D721Med (cell line): ENCODE data around the gene RND3.
A peak's percentile ranks its signal among the peaks of the same experiment; 100 is the strongest.

Experiments
- DNase-seq: peaks from one replicate; pipeline ENCODE4 v3.0.0; 2011; ENCODE audit warnings: low spot score; ENCODE audit not compliant: insufficient read length
- FAIRE-seq: peaks from 2 replicates; lab custom pipeline; 2011; peaks lifted over from hg19 to GRCh38; lab: Jason Lieb, UNC
- TF ChIP-seq, protein P1 (sequence below): IDR thresholded peaks from 2 replicates; pipeline ENCODE4 v1.5.1; 2012; ENCODE audit warnings: mild to moderate bottlenecking, control low read depth; ENCODE audit not compliant: insufficient read depth; ENCODE audit errors: missing control alignments

Gene RND3

DNA sequence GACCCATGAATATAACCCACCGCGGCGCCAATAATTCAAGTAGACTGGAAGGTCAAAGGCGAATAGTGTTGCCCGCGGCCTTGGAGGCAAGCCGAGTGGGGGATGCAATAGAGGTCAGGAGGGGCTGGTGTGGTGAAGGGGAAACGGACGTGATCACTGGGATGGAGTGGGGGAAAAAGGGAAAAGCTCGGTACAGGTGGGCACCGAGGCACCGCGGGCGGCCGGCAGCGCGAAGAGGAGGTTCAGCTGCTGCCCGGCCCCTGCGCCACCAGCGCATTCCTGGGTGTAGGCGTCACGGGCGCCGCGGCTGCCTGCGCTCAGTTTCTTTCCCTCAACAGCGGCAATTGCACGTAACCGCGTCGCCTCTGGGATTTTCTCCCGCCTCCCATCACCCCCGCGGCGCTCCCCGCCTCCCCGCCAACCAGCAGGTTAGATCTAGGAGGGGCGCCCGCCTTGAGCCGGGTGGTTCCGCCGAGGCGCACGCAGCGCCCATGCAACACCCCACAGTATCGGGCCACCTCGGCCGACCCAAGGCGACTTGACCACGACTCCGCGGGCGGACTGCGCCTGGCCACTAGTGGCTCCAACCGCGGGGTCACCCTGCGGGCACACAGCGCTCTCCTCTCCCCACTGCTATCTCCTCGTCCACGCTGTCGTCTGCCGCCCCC, 1.5 kb downstream of the RND3 start:
- no peak for FAIRE-seq
- no peak for DNase-seq
- TF ChIP-seq, protein P1, sequence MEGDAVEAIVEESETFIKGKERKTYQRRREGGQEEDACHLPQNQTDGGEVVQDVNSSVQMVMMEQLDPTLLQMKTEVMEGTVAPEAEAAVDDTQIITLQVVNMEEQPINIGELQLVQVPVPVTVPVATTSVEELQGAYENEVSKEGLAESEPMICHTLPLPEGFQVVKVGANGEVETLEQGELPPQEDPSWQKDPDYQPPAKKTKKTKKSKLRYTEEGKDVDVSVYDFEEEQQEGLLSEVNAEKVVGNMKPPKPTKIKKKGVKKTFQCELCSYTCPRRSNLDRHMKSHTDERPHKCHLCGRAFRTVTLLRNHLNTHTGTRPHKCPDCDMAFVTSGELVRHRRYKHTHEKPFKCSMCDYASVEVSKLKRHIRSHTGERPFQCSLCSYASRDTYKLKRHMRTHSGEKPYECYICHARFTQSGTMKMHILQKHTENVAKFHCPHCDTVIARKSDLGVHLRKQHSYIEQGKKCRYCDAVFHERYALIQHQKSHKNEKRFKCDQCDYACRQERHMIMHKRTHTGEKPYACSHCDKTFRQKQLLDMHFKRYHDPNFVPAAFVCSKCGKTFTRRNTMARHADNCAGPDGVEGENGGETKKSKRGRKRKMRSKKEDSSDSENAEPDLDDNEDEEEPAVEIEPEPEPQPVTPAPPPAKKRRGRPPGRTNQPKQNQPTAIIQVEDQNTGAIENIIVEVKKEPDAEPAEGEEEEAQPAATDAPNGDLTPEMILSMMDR = no peak

DNA sequence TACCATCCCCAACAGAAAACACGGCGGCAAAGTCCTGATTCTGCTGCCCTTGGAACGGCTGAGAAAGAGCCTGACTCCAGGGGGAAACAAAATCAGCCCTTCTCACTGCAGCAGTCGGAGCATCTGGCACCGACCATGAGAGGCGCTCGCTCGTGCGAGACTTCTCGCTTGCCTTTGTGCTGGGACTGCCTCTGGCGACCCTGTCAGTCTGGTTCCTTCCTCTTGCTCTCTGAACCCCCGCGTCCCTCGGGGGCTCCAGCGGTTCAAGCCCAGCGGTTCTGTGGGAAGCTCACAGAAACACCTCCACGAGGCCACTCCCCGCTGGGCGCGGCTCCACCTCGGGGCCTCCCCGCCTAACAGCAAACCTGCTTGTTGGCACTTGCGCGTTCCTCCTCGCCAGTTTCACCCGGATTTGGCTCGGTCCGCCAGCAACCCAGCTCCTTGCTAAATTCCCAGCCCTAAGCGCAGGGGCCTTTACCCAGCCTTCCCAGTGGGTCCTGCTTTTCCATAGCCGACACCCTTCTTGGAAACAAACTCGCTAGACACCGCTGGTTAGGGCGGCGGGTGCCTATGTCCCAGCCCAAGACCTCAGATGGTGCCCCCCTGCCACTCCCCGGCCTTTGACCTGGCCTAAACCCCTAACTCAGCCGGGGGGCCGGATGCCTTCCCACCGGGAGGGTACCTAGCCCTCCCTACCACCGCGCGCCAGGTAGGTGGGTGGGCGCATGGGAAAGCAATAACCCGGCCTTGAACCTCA, 2.2 kb downstream of the RND3 start:
- DNase-seq (peak; percentile 27), FAIRE-seq (no peak)
- TF ChIP-seq, protein P1 = no peak

DNA sequence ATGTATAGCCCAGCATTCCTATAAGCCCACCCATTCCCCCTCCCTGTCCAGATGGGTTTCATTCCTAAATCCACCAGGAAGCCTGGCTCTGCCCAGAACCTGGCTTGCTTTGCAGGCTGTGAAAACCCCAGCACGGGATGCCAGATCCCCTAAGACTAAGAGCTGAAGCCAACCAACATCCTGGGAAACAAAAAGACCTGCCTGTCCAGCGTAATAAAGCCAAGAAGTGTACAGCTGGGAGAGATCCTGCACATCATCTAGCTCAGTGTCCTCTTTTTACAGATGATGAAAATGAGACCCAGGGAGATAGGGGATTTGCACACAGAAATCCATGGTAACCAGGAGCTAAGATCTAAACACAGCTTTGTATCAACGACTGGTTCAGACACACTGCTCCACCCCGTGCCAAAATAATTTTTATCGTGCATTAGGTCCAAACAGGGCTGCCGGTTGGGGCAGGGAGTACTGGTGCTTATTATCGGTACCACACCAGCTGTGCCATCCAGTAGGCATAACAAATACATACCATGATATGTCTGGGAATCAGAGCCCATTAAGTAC, 2.9 kb downstream of the RND3 start:
- FAIRE-seq (no peak), DNase-seq (no peak)
- TF ChIP-seq, protein P1 = no peak

DNA sequence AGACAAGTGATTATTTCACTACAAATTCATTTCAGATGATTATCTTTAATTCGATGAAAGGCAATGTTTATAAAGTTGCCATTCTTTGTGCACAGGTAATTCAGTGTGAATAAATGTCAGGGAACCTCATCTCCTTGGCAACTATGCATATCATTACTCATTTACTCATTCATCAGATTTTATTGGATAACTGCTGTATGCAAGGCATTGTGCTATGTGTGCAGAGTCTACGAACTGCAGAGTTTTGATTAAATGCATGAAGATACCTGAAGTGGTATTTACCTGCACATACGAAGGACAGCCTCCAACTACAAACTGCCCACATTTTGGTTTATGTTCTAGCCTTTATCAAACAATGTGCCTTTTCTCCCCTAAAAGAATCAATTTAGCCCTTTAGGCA, 3.5 kb downstream of the RND3 start:
- no peak for FAIRE-seq
- TF ChIP-seq, protein P1 = no peak

DNA sequence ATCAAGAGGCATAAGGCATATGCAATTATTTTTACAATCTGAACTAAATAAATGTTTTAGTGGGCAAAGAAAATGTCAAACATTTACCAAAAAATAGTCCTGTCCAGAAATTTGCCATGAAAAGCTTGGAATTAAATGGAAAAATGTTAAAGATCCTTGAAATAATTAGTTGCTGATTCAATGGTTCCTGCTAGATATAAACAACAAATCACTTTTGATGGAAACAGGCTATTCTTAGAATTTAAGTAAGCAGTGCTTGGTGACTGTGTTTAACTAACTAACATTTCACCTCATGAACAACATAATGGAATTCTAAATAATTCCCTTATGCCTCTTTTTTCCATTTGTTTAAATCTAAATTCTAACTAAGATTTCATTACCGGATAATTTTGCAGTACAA, 3.9 kb downstream of the RND3 start:
- no peak for DNase-seq
- TF ChIP-seq, protein P1 = no peak
- FAIRE-seq = no peak

More for the DNA sequence above, 3.5 kb downstream of the RND3 start:
- no peak for DNase-seq

DNA sequence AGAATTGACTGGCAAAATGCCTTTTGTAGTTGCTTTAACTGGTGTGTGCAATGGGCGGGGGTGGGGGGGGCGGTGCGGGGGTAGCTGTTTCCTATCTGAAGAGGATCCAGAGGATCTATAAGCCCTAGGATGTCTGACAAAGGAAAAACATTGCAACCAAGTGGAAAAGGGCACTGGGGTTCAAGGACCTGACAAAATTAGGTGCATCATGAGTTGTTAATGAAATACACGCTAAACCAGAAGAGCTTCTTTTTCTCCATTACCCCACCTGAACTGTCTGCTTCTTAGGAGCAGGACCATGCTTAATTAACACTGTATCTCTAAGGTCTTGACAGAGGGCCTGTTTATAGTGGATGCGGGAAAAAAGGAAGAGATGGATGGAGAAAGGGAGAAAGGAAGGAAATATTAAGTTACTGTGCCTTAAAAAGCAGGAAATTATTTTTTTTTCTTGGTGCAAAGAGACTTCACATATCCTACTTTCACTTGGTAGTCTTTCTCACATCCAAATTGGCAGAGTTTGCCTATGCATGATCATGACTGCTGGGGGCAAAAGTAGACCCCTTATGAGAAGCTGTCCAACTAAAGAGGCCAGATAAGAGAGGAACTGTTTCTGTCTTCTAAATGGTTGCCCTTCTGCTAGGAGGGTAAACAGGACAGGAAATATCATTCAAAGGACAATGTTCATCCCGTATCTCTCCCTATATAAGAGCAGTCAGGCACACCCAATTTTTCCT, 4.6 kb downstream of the RND3 start:
- FAIRE-seq = no peak
- TF ChIP-seq, protein P1 = no peak
- no peak for DNase-seq
